Natural killer cell (primary cell): Measurements from ENCODE around the gene PRR7. TPM values are rescaled to one million over a fixed set of nuclear protein-coding genes. Genes with fewer than 3 reads are reported as not detected.

Experiments
- ATAC-seq, 3 donors: fragments of 150-1000 bp in 2 of 3; fragments of 200-7000 bp in 1 of 3; cut with Tn5 transposase; 1 replicate in 1 of 3; 2 replicates in 2 of 3; pipeline ENCODE4 v1.10.0; 2021; ENCODE audit warnings: mild to moderate bottlenecking in 2 of 3, moderate library complexity in 2 of 3
- DNase-seq, 2 donors: peaks; one replicate each; pipeline versions ENCODE4 v3.0.0 to v3.0.0-alpha.2; 2013 to 2021; ENCODE audit warnings: mixed read lengths in 1 of 2
- H3K27ac ChIP-seq: one replicate; pipeline ENCODE4 v1.5.1; 2013; ENCODE audit warnings: mild to moderate bottlenecking, low read length
- H3K27me3 ChIP-seq: one replicate; pipeline ENCODE4 v1.6.1; 2013; ENCODE audit warnings: low read length; ENCODE audit not compliant: control insufficient read depth, insufficient read depth
- H3K36me3 ChIP-seq: one replicate; pipeline ENCODE4 v1.6.1; 2013; ENCODE audit warnings: low read length; ENCODE audit not compliant: control insufficient read depth, insufficient read depth
- H3K4me1 ChIP-seq: one replicate; pipeline ENCODE4 v1.6.1; 2013; ENCODE audit warnings: low read length; ENCODE audit not compliant: control insufficient read depth, insufficient read depth
- H3K4me3 ChIP-seq: one replicate; pipeline ENCODE4 v1.5.1; 2013; ENCODE audit warnings: low read length
- H3K9me3 ChIP-seq: one replicate; pipeline ENCODE4 v1.6.1; 2013; ENCODE audit warnings: low read length; ENCODE audit not compliant: control insufficient read depth, insufficient read depth
- H3K27ac Mint-ChIP-seq, 2 donors: one replicate each; pipeline ENCODE4 v1.8.0; 2022; ENCODE audit warnings: mild to moderate bottlenecking in 2 of 2, mixed read lengths in 2 of 2, moderate library complexity in 1 of 2
- H3K27me3 Mint-ChIP-seq, 2 donors: one replicate each; pipeline ENCODE4 v1.8.0; 2022; ENCODE audit warnings: low read depth in 2 of 2, mixed read lengths in 2 of 2
- H3K36me3 Mint-ChIP-seq: one replicate; pipeline ENCODE4 v1.8.0; 2022; ENCODE audit warnings: mixed read lengths
- H3K4me1 Mint-ChIP-seq, 2 donors: one replicate each; pipeline ENCODE4 v1.8.0; 2022; ENCODE audit warnings: mixed read lengths in 2 of 2
- H3K4me3 Mint-ChIP-seq: one replicate; pipeline ENCODE4 v1.8.0; 2022; ENCODE audit warnings: mild to moderate bottlenecking, moderate library complexity, mixed read lengths
- H3K9me3 Mint-ChIP-seq, 2 donors: one replicate each; pipeline ENCODE4 v1.8.0; 2022; ENCODE audit warnings: mixed read lengths in 2 of 2
- WGBS: methylation state at CpG from one replicate; pipeline ENCODE4 v1.1.7; 2013; ENCODE audit warnings: missing lambda C conversion rate; ENCODE audit not compliant: insufficient coverage; 5-methylcytosine and 5-hydroxymethylcytosine counted together
- intact Hi-C: fragments of 100-400 bp; cut with micrococcal nuclease; formaldehyde crosslinking; loops from one replicate; pipeline ENCODE4 v1.14.2; 2022
- total RNA-seq, 4 donors: library from RNA; stranded (reverse); fragments of 120-200 nt in 1 of 4; gene quantifications; one replicate each; pipeline versions ENCODE4 v1.2.3 to v1.2.4, GENCODE V29; 2013 to 2022
- TF ChIP-seq, protein P1 (sequence below): fragments of 200-600 bp; IDR thresholded peaks from one replicate; pipeline ENCODE4 v1.8.0; 2022; ENCODE audit warnings: antibody characterized with exemption

PRR7 gene
- total RNA-seq, 3 donors from 2014 or later (not counting 1 experiment from before 2014, with no cell fraction given): 21.6 to 27.9 (median 23.3) TPM

DNA sequence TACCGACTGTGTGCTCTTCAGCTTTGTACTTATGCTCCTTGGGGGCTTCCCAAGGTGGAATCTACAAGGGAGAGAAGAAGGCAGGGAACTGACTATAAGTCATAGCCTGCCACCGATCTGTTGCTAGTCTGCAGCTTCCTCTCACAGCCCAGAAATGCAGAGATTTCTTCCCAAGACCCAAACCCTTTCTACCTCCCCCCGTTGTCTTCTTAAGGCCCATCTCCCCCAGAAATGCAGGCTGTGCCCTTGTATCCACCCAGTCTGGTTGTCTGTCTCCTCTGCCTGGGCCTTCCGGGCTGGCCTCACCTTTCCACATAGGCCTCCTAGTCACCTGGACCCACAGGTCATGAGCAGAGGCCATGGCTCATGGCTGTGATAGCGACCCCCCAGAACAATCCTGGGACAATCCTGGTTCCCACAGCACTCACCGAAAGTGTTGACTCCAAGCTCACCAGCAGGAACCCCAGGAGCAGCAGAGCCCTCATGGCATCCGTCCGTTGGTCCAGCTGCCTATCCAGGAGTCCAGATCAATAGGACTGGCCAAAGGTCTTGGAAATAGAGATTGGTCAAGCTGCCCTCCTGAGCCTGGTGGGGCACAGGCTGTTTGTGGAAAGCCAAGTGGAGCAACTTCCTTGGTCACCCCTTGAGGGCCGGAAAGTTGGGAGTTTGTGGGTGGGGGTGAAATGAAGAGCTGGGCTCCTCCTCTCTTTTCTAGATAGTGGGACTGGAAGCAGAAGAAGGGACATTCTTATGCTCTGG is 37.4 kb upstream of the PRR7 start, which contains the start of gene F12:
Gene F12, minus strand, starts transcription at position 522 of the 759 bp plus-strand sequence. Its CDS starts 37 bp downstream, at position 485.
- Histone ChIP-seq H3K27ac (peak within 1 kb of the TSS; percentile 62), H3K4me1 (peaks cover 71% of the 10 kb centered on the region), H3K36me3 (no peaks in the 10 kb centered on the region), H3K4me3 (no peak within 1 kb of the TSS), H3K27me3 (no peaks in the 10 kb centered on the region), H3K9me3 (no peaks in the 10 kb centered on the region)
- Mint-ChIP-seq H3K4me1 (peaks cover 59 to 77% of the 10 kb centered on the region in 2 donors), H3K36me3 (no peaks in the 10 kb centered on the region), H3K4me3 (peak within 1 kb of the TSS; percentile 35), H3K27me3 (no peaks in the 10 kb centered on the region), H3K27ac (peak within 1 kb of the TSS; percentile 80 to 81), H3K9me3 (no peaks in the 10 kb centered on the region)
- ATAC-seq (no peak), DNase-seq (no peak)
- intact Hi-C loops: no loop called here
- WGBS: 98% methylated on average over 9 of the region's 9 CpGs
- TF ChIP-seq, protein P1, sequence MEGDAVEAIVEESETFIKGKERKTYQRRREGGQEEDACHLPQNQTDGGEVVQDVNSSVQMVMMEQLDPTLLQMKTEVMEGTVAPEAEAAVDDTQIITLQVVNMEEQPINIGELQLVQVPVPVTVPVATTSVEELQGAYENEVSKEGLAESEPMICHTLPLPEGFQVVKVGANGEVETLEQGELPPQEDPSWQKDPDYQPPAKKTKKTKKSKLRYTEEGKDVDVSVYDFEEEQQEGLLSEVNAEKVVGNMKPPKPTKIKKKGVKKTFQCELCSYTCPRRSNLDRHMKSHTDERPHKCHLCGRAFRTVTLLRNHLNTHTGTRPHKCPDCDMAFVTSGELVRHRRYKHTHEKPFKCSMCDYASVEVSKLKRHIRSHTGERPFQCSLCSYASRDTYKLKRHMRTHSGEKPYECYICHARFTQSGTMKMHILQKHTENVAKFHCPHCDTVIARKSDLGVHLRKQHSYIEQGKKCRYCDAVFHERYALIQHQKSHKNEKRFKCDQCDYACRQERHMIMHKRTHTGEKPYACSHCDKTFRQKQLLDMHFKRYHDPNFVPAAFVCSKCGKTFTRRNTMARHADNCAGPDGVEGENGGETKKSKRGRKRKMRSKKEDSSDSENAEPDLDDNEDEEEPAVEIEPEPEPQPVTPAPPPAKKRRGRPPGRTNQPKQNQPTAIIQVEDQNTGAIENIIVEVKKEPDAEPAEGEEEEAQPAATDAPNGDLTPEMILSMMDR: no peak

DNA sequence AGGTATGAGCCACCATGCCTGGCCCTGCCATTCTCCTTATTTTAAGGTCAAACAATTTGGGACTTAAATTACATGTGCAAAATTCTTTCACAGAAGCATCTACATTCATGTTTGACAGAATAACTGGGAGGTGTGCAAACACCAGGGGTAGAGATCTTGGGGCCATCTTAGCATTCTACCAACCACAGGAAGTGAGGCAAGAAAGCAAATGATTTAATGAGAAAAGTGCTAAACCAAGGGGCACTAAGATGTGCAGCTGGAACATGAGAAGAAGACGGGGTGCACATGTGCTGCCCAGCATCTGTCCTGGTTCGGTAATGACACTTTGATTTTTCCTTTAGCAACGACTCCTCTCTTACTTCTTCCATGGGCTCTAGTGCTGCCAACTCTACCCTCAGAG is 36.0 kb upstream of the PRR7 start:
- H3K4me1 Mint-ChIP-seq: peaks cover 50 to 65% of the 10 kb centered on the region in 2 donors

DNA sequence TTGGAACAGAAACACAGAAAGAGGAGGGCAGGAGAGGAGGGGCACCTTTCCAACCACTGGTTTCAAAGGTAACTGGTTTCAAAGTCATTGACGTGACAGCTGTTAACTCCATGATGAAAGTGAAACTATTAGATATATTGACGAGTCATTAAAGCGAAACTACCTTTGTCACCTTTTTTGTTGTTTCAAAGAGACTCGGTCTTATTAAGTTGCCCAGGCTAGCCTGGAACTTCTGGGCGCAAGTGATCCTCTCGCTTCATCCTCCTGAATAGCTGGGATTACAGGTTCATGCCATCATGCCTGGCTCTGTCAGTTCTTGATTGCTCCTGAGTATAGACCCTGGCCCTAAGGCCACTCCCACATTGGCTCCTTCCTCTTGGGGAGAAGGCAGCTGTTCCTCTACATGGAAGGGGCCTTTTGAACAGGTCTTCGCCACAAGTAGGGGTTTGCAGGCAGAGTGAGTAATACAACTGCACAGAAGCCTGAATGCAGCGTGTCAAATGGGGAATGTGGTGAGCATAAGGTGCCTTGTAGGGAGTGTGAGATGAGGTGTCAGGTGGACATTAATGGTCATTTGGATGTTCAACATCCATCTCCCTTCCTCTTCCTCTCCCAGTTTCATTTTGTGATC is 33.9 kb upstream of the PRR7 start:
- intact Hi-C loops: loop anchor here (1.0 kb wide), 1 partner anchor 14 kb away; the partner anchor contains the start of gene GRK6
- no peaks in the 10 kb centered on the region for H3K9me3 ChIP-seq
- peaks cover 43% of the 10 kb centered on the region for H3K4me1 ChIP-seq
- TF ChIP-seq, protein P1: no peak
- Mint-ChIP-seq H3K36me3 (no peaks in the 10 kb centered on the region), H3K4me3 (peak overlapping the region; percentile 65), H3K9me3 (no peaks in the 10 kb centered on the region), H3K27me3 (no peaks in the 10 kb centered on the region), H3K4me1 (peaks cover 36 to 48% of the 10 kb centered on the region in 2 donors), H3K27ac (peak overlapping the region; percentile 78 to 80)
- no peaks in the 10 kb centered on the region for H3K36me3 ChIP-seq
- 64% methylated on average over 7 of the region's 8 CpGs for WGBS
- ATAC-seq: peak; percentile 61 to 69 (median 68)
- peak; percentile 17 to 77 for DNase-seq
- H3K27ac ChIP-seq: peak overlapping the region; percentile 0
- H3K4me3 ChIP-seq: no peak overlapping the region
- H3K27me3 ChIP-seq: no peaks in the 10 kb centered on the region

More for the DNA sequence above, 36.0 kb upstream of the PRR7 start:
- no peaks in the 10 kb centered on the region for H3K27me3 Mint-ChIP-seq
- peak in 1 of 2 donors; percentile 40 for DNase-seq
- H3K36me3 Mint-ChIP-seq: no peaks in the 10 kb centered on the region
- intact Hi-C loops: no loop called here
- Histone ChIP-seq H3K36me3 (no peaks in the 10 kb centered on the region), H3K27me3 (no peaks in the 10 kb centered on the region), H3K9me3 (no peaks in the 10 kb centered on the region), H3K27ac (peak overlapping the region; percentile 62), H3K4me1 (peaks cover 57% of the 10 kb centered on the region), H3K4me3 (no peak overlapping the region)
- TF ChIP-seq, protein P1: no peak
- peak; percentile 67 to 69 (median 68) for ATAC-seq
- H3K9me3 Mint-ChIP-seq: no peaks in the 10 kb centered on the region
- peak overlapping the region; percentile 35 for H3K4me3 Mint-ChIP-seq
- WGBS: 36% methylated on average over 3 of the region's 3 CpGs
- H3K27ac Mint-ChIP-seq: peak overlapping the region; percentile 80 to 81
